ENCODE measurements around the gene FSIP2.

GRCh38 chr2:185806783-185807182 is 68.2 kb downstream of the FSIP2 start:
- TF ChIP-seq EZH2 (optimal IDR thresholded peaks at IDR 0.05; ENCODE audit: low read depth, low read length): no peak
- TF ChIP-seq, protein P1, sequence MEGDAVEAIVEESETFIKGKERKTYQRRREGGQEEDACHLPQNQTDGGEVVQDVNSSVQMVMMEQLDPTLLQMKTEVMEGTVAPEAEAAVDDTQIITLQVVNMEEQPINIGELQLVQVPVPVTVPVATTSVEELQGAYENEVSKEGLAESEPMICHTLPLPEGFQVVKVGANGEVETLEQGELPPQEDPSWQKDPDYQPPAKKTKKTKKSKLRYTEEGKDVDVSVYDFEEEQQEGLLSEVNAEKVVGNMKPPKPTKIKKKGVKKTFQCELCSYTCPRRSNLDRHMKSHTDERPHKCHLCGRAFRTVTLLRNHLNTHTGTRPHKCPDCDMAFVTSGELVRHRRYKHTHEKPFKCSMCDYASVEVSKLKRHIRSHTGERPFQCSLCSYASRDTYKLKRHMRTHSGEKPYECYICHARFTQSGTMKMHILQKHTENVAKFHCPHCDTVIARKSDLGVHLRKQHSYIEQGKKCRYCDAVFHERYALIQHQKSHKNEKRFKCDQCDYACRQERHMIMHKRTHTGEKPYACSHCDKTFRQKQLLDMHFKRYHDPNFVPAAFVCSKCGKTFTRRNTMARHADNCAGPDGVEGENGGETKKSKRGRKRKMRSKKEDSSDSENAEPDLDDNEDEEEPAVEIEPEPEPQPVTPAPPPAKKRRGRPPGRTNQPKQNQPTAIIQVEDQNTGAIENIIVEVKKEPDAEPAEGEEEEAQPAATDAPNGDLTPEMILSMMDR (IDR thresholded peaks at IDR 0.05; ENCODE audit: low read length): no peak
